ENCODE results near the gene MYCN. TPM values are rescaled to one million over a fixed set of nuclear protein-coding genes. Genes with fewer than 3 reads are reported as not detected.

MYCN gene
- total RNA-seq, 1 experiment from 2014 or later = 68.3 TPM

GRCh38 chr2:15942711-15943345 lies 2.5 kb downstream of the MYCN start:
- TF ChIP-seq CTCF (IDR thresholded peaks at IDR 0.05) (no peak), USF1 (CRISPR knock-in tag; IDR thresholded peaks at IDR 0.05) (no peak), NFYB (CRISPR knock-in tag; conservative IDR thresholded peaks at IDR 0.05; ENCODE audit: low read depth) (no peak), OVOL2 (CRISPR knock-in tag; IDR thresholded peaks at IDR 0.05; ENCODE audit: borderline replicate concordance) (no peak), GABPB1 (CRISPR knock-in tag; IDR thresholded peaks at IDR 0.05) (no peak), RELA (CRISPR knock-in tag; IDR thresholded peaks at IDR 0.05; ENCODE audit: borderline replicate concordance) (no peak), FOXP4 (CRISPR knock-in tag; IDR thresholded peaks at IDR 0.05) (no peak), GTF2I (CRISPR knock-in tag; conservative IDR thresholded peaks at IDR 0.05) (no peak), ZNF232 (CRISPR knock-in tag; IDR thresholded peaks at IDR 0.05) (no peak), ATF1 (CRISPR knock-in tag; IDR thresholded peaks at IDR 0.05) (no peak), NR1H2 (CRISPR knock-in tag; IDR thresholded peaks at IDR 0.05) (no peak), ZNF423 (CRISPR knock-in tag; IDR thresholded peaks at IDR 0.05) (no peak), MAX (CRISPR knock-in tag; IDR thresholded peaks at IDR 0.05) (no peak), RORB (CRISPR knock-in tag; IDR thresholded peaks at IDR 0.05) (no peak), ZNF396 (CRISPR knock-in tag; IDR thresholded peaks at IDR 0.05; ENCODE audit: borderline replicate concordance) (no peak), TEAD4 (CRISPR knock-in tag; IDR thresholded peaks at IDR 0.05) (no peak)
- CTCF ChIA-PET = interaction anchor here (0.7 to 4.0 kb wide), 7 partner anchors 13 to 339 kb away, joined by 3 to 39 read pairs (median 4); no protein-coding TSS in a partner anchor
- Mint-ChIP-seq H3K27ac (peak overlapping the region; percentile 91), H3K4me3 (peak overlapping the region; percentile 98), H3K9me3 (no peaks in the 10 kb centered on the region), H3K4me1 (peaks cover 54% of the 10 kb centered on the region), H3K27me3 (ENCODE audit: low read depth) (no peaks in the 10 kb centered on the region), H3K36me3 (peaks cover 55% of the 10 kb centered on the region)
- POLR2A ChIA-PET = interaction anchor here (1.2 to 4.3 kb wide), 2 partner anchors 38 to 162 kb away, joined by 8 to 30 read pairs; no protein-coding TSS in a partner anchor
- no peak for ATAC-seq
- no peak for DNase-seq (ENCODE audit: low spot score)

- ChIA-PET CTCF (interaction anchor here (0.7 to 1.7 kb wide), 10 partner anchors 14 to 338 kb away, joined by 3 to 12 read pairs (median 4); no protein-coding TSS in a partner anchor), POLR2A (interaction anchor here (0.8 kb wide), 1 partner anchor 237 kb away, joined by 3 read pairs; no protein-coding TSS in a partner anchor)
- Mint-ChIP-seq H3K27me3 (ENCODE audit: low read depth) (no peaks in the 10 kb centered on the region; the same call in 1 of the 2 replicates), H3K4me1 (peaks cover 53% of the 10 kb centered on the region), H3K36me3 (peaks cover 60% of the 10 kb centered on the region), H3K9me3 (no peaks in the 10 kb centered on the region), H3K4me3 (peak overlapping the region; percentile 98), H3K27ac (peak overlapping the region; percentile 87)
- peak; percentile 69 for DNase-seq (ENCODE audit: low spot score)
- ATAC-seq = no peak
- TF ChIP-seq ZNF423 (CRISPR knock-in tag; IDR thresholded peaks at IDR 0.05) (peak; percentile 98), CTCF (IDR thresholded peaks at IDR 0.05) (peak; percentile 50; the same call in 1 of the 2 replicates), ZNF263 (CRISPR knock-in tag; IDR thresholded peaks at IDR 0.05; ENCODE audit: low read depth) (peak; percentile 21; the same call in 1 of the 2 replicates), ZNF281 (CRISPR knock-in tag; IDR thresholded peaks at IDR 0.05) (peak; percentile 70; the same call in 1 of the 2 replicates), ZBTB21 (CRISPR knock-in tag; IDR thresholded peaks at IDR 0.05; ENCODE audit: borderline replicate concordance) (no peak), HMGXB4 (CRISPR knock-in tag; IDR thresholded peaks at IDR 0.05) (peak; percentile 90)
Observed at GRCh38 chr2:15943378-15944280, 3.3 kb downstream of the MYCN start.

Data from WTC11 (cell line).